Uterus (tissue), 4 donors: Measurements from ENCODE around the gene DDX27. TPM values are rescaled to one million over a fixed set of nuclear protein-coding genes. Genes with fewer than 3 reads are reported as not detected.

Experiments
- DNase-seq, 2 donors: peaks; one replicate each; pipeline ENCODE4 v3.0.0-alpha.2; 2019 to 2020
- H3K27ac ChIP-seq, 2 donors: fragments of 200-600 bp; sonication (generic); 1 replicate in 1 of 2; 2 replicates in 1 of 2; pipeline ENCODE4 v1.5.1; 2016 to 2018
- H3K27me3 ChIP-seq, 2 donors: fragments of 200-600 bp; sonication (generic); one replicate each; pipeline ENCODE4 v1.5.1; 2018 to 2019; ENCODE audit warnings: control low read depth in 1 of 2
- H3K36me3 ChIP-seq, 2 donors: fragments of 200-600 bp; sonication (generic); one replicate each; pipeline ENCODE4 v1.5.1; 2019; ENCODE audit warnings: control low read depth in 1 of 2
- H3K4me1 ChIP-seq, 2 donors: fragments of 200-600 bp; sonication (generic); one replicate each; pipeline ENCODE4 v1.5.1; 2018 to 2019; ENCODE audit warnings: control low read depth in 1 of 2
- H3K4me3 ChIP-seq, 2 donors: fragments of 200-600 bp; sonication (generic); 1 replicate in 1 of 2; 2 replicates in 1 of 2; pipeline ENCODE4 v1.5.1; 2018 to 2019; ENCODE audit warnings: mild to moderate bottlenecking in 1 of 2
- H3K9me3 ChIP-seq, 2 donors: fragments of 200-600 bp; sonication (generic); one replicate each; pipeline ENCODE4 v1.5.1; 2019; ENCODE audit warnings: control low read depth in 1 of 2
- POLR2A ChIP-seq, 2 donors: fragments of 450-650 bp; IDR thresholded peaks; one replicate each; pipeline ENCODE4 v1.6.1; 2016; ENCODE audit warnings: antibody characterized with exemption in 2 of 2, mild to moderate bottlenecking in 1 of 2, moderate library complexity in 1 of 2
- intact Hi-C: fragments of 100-400 bp; cut with DNase I; formaldehyde crosslinking; loops from one replicate; pipeline ENCODE4 v1.15.1; 2023; ENCODE audit warnings: low total_unique reads
- total RNA-seq, 4 donors: library from RNA; depleted of rRNA in 3 of 4; stranded (reverse); fragments of >200 nt in 3 of 4; gene quantifications; one replicate each; pipeline versions ENCODE4 v1.1.0 to v1.2.4, GENCODE V29; 2014 to 2023
- TF ChIP-seq, protein P1 (sequence below), 4 experiments: fragments of 200-600 bp in 2 of 4; fragments of 450-650 bp in 2 of 4; sonication (generic) in 2 of 4; IDR thresholded peaks; one replicate each; pipeline ENCODE4 v1.5.1; 2016 to 2019; ENCODE audit warnings: antibody characterized with exemption in 4 of 4, mild to moderate bottlenecking in 2 of 4, moderate library complexity in 1 of 4
- donor health status: DM: yes; HTN: yes; CAD: no.

Gene DDX27
- total RNA-seq, 4 donors from 2014 or later, result 11.8 to 35.8 (median 26.5) TPM

DNA sequence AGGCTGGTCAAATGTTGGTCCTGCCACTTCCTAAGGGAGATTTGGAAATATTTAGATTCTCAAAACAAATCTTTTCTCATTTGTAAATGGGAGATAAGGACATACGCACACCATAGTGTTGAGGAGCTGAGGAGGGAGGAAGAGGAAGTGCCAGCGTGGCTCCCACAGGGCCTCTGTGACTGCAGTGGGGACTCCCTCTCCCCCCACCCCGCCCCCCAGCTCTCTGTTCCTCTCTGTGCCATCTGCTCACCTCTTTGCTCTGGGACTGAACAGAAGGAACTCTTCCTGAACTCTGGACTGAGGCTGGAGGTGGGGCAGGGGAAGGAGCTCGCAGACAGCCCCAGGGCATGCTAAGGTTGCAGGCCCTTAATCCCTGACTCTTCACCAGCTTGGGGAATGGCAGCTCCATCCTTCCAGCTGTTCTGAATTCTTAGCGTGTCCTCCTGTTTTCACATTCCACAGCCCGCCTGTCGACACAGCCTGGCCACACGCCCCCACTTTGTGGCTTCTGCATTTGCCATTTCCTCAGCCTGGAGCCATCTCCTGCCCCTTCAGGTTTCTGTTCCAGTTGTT is 11.4 kb downstream of the DDX27 start:
- no peaks in the 10 kb centered on the region for H3K4me1 ChIP-seq
- intact Hi-C loops, result no loop called here
- H3K4me3 ChIP-seq, result no peak overlapping the region
- no peak for TF ChIP-seq POLR2A (IDR thresholded peaks at IDR 0.05)
- TF ChIP-seq, protein P1, sequence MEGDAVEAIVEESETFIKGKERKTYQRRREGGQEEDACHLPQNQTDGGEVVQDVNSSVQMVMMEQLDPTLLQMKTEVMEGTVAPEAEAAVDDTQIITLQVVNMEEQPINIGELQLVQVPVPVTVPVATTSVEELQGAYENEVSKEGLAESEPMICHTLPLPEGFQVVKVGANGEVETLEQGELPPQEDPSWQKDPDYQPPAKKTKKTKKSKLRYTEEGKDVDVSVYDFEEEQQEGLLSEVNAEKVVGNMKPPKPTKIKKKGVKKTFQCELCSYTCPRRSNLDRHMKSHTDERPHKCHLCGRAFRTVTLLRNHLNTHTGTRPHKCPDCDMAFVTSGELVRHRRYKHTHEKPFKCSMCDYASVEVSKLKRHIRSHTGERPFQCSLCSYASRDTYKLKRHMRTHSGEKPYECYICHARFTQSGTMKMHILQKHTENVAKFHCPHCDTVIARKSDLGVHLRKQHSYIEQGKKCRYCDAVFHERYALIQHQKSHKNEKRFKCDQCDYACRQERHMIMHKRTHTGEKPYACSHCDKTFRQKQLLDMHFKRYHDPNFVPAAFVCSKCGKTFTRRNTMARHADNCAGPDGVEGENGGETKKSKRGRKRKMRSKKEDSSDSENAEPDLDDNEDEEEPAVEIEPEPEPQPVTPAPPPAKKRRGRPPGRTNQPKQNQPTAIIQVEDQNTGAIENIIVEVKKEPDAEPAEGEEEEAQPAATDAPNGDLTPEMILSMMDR (IDR thresholded peaks at IDR 0.05), result no peak
- no peak overlapping the region for H3K27ac ChIP-seq
- no peaks in the 10 kb centered on the region for H3K27me3 ChIP-seq
- no peaks in the 10 kb centered on the region for H3K36me3 ChIP-seq
- no peak for DNase-seq
- H3K9me3 ChIP-seq, result no peaks in the 10 kb centered on the region

DNA sequence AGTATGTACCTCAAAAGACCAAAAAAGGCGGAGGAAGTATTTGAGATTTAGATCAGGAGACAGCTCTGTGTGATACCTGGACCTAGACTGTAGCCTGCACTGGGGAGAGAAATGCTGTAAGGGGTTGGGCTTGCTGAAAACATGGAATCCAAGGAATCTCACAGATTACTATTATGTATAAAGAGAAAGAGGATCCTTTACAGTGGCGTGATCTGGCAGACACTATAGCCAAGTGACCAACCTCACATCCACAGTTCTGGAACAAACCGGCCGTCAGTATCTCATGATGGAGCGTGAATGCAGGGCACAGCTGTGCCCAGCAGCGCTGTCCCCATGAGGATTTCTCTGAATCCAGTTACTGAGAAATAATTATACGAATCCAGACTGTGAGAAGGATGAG is 12.3 kb downstream of the DDX27 start:
- no peak overlapping the region for H3K4me3 ChIP-seq
- H3K4me1 ChIP-seq, result no peaks in the 10 kb centered on the region
- no peak overlapping the region for H3K27ac ChIP-seq
- H3K9me3 ChIP-seq, result no peaks in the 10 kb centered on the region
- H3K36me3 ChIP-seq, result no peaks in the 10 kb centered on the region
- no peak for DNase-seq
- H3K27me3 ChIP-seq, result no peaks in the 10 kb centered on the region
- intact Hi-C loops, result no loop called here
- TF ChIP-seq, protein P1 (IDR thresholded peaks at IDR 0.05), result no peak
- no peak for TF ChIP-seq POLR2A (IDR thresholded peaks at IDR 0.05)

DNA sequence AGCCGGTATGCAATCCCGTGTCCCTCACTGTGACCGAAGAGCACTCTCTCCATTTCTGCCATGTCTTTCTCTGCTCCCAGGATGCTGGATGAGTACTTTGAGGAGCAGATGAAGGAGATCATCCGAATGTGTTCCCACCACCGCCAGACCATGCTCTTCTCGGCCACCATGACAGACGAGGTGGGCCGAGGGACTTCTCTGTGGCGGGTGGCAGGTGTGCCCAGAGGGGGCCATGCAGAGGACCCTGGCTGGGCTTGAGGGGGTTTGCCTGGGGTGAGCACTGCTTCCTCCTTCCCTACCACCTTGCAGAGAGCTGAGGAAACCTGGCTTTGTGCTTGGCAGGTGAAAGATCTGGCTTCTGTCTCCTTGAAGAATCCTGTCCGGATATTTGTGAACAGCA is 14.0 kb downstream of the DDX27 start:
- intact Hi-C loops, result no loop called here
- Histone ChIP-seq H3K9me3 (no peaks in the 10 kb centered on the region), H3K36me3 (no peaks in the 10 kb centered on the region), H3K4me3 (no peak overlapping the region), H3K27ac (no peak overlapping the region), H3K27me3 (no peaks in the 10 kb centered on the region), H3K4me1 (no peaks in the 10 kb centered on the region)
- no peak for DNase-seq
- TF ChIP-seq, protein P1 (IDR thresholded peaks at IDR 0.05), result no peak
- TF ChIP-seq POLR2A (IDR thresholded peaks at IDR 0.05), result no peak

- Histone ChIP-seq H3K36me3 (no peaks in the 10 kb centered on the region), H3K4me1 (no peaks in the 10 kb centered on the region), H3K27me3 (no peaks in the 10 kb centered on the region), H3K4me3 (no peak overlapping the region), H3K27ac (no peak overlapping the region), H3K9me3 (no peaks in the 10 kb centered on the region)
- TF ChIP-seq, protein P1 (IDR thresholded peaks at IDR 0.05), result no peak
- TF ChIP-seq POLR2A (IDR thresholded peaks at IDR 0.05), result no peak
- DNase-seq, result no peak
- intact Hi-C loops, result no loop called here
Measured at GRCh38 chr20:49234831-49235230, 15.6 kb downstream of the DDX27 start.

DNA sequence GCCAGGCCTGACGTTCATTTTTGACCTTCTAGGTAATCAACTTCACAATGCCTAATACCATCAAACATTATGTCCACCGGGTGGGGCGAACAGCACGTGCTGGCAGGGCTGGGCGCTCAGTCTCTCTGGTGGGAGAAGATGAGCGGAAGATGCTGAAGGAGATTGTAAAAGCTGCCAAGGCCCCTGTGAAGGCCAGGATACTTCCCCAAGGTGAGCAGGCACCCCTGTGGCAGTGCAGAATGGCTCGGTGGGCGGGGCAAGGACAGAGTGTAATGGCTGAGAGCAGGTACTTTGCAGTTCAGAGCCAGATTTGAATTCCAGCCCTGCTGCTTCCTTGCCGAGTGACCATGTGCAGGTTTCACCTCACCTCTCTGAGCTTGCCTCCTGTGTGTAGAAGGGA is 17.1 kb downstream of the DDX27 start:
- intact Hi-C loops, result no loop called here

More for the DNA sequence above, 17.1 kb downstream of the DDX27 start:
- Histone ChIP-seq H3K27ac (no peak overlapping the region), H3K9me3 (no peaks in the 10 kb centered on the region), H3K36me3 (no peaks in the 10 kb centered on the region), H3K4me1 (no peaks in the 10 kb centered on the region), H3K27me3 (no peaks in the 10 kb centered on the region), H3K4me3 (no peak overlapping the region)
- no peak for TF ChIP-seq POLR2A (IDR thresholded peaks at IDR 0.05)
- TF ChIP-seq, protein P1 (IDR thresholded peaks at IDR 0.05), result no peak
- DNase-seq, result no peak
